T-helper 2 cell (primary cell): Measurements from ENCODE around the gene SLC12A2.
A peak's percentile ranks its signal among the peaks of the same experiment; 100 is the strongest.

Experiments
- DNase-seq, 5 experiments: peaks; one replicate each; pipeline versions ENCODE4 v3.0.0 to v3.0.0-alpha.2; 2012 to 2022

Gene SLC12A2

DNA sequence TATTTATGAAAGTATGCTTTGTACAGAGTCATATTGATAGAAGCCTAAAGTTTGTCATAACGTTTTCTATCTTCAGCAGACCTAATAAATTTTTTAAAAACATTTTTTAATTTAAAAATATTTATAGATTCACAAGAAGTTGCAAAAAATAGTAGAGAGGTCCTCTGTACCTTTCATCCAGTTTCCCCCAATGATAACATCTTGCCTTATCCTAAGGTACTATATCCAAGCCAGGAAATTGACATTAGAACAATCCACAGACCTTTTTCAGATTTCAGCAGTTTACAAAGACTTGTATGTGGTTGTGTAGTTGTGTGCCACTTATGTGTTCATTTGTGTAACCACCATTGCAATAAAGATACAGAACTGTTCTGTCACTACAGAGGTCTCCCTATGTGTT, 88.5 kb downstream of the SLC12A2 start:
- DNase-seq: no peak

DNA sequence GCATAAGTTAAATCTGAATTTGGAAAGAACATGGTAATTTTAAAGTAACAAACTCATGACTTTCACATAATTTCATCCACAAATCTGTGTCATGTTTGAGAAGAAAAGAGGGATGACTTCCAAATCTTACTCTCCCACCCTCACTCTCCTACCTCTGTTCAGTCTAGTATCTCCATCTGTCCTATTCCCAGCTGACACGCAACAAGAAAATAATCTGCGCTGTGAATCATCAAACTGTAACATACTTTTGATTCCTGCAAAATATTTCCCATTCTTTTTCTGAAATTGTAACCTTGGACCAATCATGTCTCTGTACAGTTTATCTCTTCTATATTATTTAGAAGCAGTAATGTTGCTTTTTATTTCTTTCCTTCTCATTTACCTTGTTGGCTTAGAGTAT, 91.4 kb downstream of the SLC12A2 start:
- DNase-seq: no peak

DNA sequence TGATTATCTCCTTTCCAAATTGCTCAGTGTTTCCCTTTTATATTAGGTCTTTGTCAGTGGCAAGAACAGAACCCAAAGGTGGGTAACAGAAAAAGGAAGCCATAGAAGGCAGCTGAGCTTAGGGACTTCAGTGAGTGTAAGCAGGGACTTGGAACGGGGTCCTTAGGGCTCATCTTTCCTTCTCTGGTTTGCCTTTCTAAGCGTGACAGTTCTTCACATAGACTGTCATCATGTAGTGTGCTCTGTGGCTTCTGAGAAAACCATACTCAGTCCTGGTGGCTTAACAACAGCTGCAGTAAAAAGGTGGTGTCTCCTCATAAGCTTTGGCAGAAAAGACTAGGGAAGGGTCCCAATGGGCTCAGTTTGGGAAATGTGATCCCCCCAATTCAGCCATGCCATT, 108.8 kb downstream of the SLC12A2 start:
- DNase-seq: peak in 1 of 5 experiments; percentile 27

DNA sequence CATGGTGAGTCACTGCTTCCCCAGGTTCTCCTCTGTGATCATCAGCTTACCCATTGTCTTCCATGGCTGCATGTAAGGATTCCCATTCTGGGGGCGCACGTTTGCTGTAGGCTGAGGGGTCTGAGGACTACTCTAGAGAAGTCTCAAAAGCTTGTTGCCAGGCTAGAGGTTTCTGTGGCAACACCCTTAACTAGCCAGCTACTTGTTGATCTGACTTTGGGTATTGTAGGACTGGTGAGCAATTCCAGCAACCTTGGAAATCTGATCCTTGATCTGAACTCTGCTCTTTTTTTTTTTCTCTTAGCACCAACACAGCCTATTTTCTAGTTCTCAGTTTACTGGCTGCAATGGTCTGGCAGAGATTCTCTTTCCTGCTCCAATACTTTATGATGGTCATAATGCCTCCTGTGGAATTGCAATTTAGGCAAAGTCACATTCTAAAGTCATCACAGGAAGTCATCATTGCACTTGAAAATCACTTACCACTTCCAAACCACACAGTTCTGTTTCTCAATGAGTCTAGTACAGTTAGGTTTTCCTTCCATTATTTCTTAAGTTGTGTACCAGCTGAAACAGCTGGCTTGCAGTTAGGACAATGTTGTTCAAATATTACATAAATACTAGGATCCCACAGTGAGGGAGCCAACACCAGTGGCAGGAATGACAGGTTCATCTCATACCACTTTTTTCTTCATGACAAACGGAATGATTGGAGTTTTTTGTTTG, 110.3 kb downstream of the SLC12A2 start:
- peak in 1 of 5 experiments; percentile 43 for DNase-seq

DNA sequence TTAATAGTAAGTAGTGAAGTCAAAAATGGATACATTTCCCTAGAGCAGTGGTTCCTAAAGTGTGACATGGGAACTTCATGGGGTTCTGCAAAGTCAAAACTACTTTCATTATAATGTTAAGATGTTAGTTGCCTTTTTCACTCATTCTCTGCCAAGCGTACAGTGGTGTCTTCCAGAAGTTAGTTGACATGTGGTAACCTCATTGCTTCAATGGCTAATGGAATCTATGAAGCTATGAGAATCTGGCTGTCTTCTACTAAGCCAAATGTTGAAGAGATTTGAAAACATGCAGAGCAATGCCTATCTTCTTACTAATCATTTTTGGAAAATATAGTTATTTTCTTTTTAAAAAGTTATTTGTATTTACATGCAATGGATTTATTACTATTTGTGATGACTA, 111.8 kb downstream of the SLC12A2 start:
- no peak for DNase-seq

DNA sequence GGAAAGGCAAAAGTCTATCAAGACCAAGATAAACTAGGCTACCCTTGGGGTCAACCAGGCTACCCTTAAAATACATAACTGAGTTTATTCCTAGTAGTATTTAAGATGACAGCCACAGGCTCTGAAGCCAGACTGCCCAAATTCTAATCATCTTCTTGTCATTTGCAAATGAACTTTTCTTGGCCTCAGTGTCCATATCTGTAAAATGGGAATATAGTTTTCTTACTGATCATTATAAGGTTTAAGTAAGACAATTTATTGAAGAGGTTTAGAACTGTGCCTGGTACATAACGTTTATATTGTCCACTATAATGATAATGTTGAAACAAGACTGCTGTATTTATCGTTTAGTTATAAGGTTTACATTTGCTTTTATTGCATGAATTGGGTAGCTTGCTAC, 112.5 kb downstream of the SLC12A2 start:
- DNase-seq: no peak

DNA sequence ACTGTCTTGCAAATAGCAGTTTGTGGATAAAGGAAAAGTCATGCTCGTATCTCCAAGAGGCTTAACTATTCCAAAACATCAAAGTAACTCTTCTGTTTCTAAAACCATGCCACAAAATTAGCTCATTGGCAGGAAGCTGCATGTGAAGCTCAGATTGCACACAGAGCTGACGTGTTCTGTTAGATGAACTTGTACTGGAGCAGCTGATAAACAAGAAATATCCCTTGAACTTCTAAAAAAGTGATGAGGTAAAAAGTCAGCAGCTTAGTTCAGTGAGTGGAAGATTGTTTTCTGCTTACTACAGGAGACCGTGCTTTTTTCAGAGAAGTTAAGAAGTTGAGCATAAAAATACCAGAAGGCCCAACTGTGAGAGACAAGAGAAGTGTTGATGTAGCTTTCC, 113.2 kb downstream of the SLC12A2 start:
- peak in 1 of 5 experiments; percentile 73 for DNase-seq

DNA sequence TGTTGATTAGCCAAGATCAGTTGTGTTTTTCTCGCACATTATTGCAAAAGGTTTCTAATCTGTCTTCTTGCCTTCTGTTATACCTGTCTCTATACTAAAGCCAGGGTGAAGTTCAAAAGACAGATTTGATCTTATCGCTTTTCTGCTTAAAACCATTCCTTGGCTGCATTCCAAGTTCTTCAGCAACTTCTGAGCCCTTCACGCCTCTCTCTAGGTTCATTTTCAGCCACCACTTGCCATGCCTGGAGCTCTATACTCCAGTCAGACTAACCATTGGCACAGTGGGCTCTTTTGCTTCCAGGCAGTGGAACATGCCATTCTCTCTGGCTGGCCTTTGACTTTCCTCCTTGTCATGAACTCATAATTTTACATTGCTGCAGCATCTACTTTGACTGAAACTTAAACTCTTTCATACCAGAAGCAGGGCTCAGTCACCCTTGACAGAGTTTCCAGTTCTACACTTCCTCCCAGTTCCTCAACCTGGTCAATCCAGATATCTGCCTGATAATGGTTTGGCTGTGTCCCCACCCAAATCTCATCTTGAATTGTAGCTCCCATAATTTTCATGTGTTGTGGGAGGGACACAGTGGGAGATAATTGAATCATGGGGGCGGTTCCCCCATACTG, 114.4 kb downstream of the SLC12A2 start:
- DNase-seq: peak in 1 of 5 experiments; percentile 85

DNA sequence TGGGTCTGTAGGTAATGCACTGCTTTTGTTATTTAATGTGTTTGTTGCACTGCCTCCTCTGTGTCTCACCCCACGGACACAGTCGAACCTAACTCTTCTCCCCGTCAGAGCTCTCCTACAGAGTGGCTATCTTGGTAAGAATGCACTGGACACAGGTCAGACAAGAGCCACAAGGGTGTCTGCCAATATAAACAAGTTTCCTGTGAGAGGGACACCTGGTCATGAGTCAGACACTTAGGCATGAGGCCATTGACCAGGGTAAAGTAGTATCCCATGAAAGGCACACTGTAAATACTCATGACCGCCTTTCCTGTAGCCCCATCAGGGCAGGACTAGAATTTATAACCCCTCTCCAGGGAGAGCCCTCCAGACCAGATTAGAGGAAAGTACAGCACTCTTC, 115.5 kb downstream of the SLC12A2 start:
- DNase-seq: no peak

DNA sequence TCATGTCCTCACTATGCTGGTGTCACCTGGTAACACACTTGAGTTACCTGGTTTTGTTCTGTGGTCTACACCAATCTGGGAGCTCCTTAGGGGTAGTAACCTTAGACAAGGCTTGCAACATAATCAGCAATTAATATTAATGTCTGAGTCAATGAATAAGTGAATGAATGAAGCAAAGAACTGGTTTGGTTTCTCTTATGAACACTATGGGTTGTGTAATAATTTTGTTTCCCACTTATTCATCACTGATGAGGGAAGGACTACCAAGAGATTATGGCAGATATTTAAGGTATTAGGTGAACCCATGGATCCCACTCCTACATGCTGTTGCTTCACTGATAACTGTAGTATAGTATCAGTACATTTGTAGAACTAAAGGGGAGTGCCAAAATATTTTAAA, 116.0 kb downstream of the SLC12A2 start:
- no peak for DNase-seq

DNA sequence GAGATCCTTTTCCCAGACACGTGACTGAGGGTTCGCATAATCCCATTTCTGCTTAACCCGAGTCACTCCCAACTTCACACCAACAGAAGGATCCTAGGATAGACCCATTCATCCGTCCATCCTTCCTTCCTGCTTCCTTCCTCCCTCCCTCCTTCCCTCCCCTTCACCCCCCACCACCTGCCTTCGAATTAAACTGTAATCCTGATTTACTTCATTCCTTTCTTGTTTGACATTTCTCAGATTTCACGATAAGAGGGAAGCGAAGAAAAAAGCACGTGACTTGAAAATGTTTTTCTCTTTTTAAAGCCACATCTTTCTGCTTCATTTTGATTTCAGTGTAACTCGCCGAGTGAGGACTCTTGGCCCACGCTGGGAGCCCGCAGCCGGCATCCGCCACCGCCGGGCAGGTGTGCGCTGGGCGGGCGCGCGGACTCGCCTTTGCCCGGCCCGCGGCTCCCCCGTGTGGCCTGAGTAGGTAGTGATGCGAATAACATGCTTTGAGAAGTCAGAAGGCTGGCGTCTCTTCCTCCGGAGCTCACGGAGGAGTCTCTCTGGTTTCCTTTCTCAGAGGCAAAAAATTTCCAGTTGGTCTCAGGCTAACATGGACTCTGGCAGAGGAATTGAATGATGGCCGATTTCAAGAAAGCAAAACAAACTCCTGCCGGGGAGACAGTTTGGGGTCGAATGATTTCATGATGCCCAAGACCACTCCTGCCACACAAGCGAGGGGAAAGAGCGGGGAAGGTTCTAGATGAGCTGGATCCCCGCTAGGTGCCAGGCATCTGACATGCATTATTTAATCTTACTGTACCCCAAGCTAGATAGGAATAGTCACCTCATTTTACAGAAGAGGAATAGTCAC, 117.7 kb downstream of the SLC12A2 start:
- peak; percentile 55 to 79 (median 65) for DNase-seq

DNA sequence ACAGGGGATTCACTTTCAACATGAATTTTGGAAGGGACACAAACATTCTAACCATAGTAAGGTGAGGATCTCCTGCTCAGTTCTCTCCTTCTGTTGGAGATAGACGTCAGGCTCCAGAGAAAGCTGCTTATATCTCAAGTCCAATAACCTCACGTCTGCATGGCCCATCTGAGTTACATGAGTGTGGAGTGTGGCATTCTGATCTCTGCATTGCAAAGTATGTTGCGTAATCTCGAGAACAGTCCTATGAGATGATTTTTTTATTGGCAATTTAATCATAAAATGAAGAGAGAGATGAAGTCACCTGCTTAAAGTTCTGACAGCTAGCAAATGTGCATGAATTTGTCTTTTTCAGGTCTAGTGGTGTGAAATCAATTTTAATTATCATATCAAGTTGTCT, 118.8 kb downstream of the SLC12A2 start:
- DNase-seq: no peak

DNA sequence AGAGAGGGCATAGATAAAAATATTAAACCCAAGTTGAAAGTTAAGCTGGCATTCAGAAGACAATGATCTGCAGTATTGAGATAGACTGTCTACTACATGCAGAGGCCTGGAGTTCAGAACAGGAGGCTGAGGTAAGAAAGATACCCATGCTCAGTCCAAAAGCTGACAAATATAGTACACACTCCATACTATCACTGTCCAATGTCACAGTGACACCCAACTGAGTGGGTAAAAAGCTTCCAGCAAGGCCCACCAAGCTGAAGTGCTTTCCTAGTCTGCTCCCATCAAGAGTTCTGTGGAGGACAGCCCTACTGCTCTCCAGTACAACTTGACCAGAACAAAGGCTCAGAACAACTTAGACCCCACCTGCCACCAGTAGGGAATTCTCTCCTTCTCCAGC, 124.9 kb downstream of the SLC12A2 start:
- DNase-seq: no peak

DNA sequence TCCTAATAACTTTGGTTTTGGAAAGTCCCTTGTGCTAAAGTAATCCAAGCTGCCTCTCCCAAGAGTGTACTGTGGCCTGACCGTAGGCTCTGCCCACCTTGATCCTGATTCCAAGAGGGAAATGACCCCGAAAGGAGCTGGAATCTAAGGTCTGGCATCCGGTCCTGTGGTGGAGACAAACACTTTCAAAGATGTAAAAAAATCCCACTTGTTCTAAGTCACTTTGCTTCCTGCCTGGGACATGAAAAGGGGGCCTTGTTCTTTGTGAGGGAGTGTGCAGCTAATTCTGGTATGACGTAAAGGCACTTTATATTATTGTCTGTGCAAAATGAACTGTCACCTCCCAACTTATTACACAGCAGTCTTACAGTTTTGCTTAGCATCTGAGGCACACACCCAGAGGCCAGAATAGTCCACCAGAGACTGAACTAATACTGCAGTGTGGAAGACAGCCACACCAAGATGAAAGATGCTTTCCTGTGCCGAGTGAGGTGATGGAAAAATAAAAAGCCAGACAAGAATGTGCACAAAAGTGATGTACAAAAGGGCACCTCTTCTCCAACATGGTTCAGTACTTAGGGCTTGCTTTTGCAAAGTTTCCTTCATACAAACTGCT, 128.7 kb downstream of the SLC12A2 start:
- no peak for DNase-seq

DNA sequence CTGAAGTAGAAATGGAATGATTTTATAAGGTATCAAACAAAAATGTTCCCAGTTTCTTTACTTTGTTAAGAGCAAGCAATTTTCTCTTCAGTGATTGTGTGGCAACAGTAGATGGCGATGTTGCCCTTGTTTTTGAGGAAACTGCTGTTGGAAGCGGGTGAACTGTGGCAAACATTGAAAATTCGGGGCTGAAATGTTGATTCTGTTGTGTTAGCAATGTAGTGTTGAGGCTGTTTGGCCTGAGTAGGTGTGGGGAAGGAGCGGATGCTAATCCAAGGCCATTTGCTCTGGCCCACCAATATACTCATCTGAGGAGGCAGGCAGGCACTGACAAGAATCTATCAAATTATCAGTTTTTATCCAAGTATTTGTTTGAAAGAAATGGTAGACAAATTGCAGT, 129.8 kb downstream of the SLC12A2 start:
- DNase-seq: peak in 1 of 5 experiments; percentile 59

DNA sequence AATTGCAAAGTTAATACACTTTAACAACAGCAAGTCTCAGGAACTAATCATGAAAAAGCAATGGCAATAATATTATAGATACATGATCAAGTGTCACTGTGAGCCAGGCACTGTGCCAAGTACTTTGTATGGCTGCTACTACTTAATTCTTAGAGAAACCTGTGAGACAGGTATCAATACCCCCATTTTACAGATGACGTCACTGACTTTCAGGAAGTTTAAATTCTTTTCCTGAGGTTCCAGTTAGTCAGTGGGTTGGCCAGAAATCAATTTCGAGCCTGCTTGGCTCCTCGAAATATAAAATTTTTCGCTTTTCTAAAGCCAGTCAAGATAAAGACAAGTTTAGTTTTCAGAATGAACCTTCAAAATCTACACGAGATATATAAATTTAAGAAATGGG, 130.3 kb downstream of the SLC12A2 start:
- no peak for DNase-seq

DNA sequence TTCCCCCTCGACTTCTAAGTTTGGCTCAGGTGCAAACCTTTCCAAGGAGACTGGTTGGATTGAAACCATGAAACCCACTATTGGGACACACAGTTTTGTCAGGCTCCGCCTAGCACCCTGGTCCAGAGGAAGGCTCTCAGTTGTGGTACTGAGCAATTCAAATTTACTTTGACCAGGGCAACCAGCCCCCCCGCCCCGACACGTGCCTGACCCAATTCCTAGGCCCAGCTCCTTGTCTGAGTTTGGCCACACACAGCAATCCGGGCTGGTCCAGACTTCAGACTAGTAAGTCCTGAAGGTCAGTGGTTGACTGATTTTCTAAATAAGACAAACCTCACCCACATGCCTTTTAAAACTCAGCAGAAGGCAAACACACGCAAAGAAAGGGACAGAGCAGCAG, 132.7 kb downstream of the SLC12A2 start:
- no peak for DNase-seq

DNA sequence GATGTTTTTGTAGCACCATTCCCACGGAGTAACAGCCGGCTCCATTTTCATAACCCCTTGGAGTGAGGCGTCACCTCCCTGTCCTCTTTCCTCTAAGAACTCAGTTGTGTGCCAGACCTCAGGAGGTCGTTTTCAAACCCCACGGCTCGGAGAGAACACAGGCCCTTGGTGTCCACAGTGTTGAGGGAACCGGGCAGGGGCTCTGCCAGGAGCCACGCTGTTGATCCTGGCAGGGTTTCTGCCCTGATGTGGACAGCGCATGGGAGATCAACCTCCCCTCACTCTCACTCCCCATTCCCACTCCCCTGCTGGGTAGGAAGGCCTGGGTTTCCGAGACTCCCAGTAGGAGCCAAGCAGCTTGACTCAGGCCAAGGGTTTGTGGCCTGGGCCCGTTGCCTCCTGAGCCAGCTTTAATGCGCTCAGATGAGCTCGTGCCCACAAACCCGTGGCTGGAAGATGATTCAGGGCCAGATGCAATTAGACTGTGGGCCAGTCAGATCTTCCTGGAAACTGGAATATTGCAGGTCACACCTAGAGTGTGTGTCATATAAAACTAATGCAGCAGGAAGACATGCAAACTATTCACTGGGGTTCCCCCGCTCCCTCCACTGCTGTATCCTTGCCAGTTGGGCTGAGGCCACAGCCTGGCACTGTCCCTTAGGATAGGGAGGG, 133.4 kb downstream of the SLC12A2 start:
- no peak for DNase-seq

DNA sequence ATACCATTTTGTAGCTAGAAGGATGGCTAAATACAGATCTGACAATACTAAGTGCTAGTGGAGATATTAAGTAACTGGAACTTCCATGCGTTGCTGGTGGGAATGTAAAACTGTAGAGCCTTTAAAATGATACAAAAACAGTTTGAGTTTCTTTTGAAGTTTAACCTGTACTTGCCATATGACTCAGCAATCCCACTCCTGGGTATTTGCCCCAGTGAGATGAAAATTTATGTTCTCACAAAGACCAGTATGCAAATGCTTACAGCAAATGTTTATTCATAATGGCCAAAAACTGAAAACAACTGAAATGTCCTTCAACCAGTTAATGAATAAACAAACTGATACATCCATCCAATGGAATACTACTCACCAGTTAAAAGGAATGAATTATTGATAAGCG, 137.3 kb downstream of the SLC12A2 start:
- no peak for DNase-seq

DNA sequence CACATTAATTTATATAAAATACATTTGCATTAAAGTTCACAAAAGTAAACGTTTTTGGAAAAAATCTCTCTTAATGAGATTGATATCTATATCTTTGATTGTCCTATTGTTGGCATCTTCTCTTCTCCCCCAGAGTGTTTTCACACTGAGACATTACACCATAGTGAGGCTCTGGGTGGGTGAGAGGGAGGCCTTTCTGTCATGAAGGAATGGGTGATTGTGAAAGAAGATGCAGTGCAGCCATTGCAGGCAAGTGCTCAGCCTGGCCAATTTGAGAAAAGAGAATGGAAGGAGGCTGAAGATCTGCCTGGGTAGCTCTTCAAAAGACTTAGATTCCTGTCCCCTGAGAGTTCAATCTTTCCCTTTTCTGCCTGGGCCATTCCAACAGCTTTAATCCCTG, 140.8 kb downstream of the SLC12A2 start:
- no peak for DNase-seq

DNA sequence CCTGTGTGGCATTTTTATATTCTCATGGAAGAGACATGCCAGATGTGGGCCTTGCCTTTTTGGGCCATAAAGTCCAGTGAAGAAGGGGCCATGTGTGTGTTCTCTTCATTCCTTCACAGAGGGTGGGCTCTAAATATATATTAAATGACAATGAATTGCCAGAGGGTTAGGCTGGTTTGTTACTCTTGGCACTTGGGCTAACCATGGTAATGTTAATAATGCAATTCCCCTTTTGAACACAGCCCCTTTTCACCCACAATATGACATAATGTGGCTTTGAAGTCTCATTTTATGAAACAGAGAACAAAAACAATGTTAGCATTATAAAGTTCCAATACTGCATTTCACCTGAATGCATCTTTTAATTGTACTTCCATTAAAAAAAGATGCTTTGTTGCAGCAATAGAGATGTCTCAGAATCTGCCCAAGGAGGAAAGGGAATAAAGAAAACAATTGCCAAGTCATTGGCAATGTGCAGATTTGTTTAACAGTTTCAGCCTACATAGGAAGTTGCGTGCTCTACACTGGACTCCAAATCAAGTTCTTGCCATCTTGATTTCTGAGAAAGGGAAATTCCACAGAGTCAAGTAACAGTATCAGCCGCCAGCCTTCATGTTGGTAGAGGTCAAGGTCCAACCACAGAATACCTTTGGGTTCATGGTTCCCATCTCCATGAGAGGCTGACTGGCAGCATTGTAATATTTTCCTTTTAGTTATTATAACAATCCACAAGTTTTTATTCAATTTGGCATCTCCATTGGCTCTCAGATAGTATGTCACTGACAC, 141.9 kb downstream of the SLC12A2 start:
- DNase-seq: no peak

DNA sequence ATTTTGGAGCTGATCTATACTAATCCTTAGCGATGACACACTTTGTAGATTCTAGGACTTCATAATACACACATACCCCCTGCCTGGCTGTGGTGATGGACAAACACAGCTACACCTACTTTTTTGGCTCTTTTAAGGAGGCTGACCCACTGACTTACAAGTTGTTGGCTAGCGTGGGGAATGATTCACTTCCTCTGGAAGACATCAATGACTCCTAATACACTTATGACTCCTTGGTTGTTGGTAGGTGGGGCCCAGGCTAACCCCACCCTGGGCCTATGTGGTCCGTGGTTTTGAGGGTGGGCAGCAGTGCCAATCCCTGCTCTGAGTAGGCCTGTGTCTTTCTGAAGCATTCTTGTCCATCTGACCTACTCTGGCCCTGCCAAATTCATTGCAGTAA, 144.4 kb downstream of the SLC12A2 start:
- DNase-seq: no peak
